ENCODE results near the gene FRMPD4.

Gene FRMPD4

GRCh38 chrX:12360986-12361598, 222.8 kb downstream of the FRMPD4 start:
- Mint-ChIP-seq H3K4me3 (no peak overlapping the region), H3K27ac (no peak overlapping the region), H3K4me1 (no peaks in the 10 kb centered on the region), H3K9me3 (no peaks in the 10 kb centered on the region), H3K27me3 (no peaks in the 10 kb centered on the region)
- ATAC-seq (no peak), DNase-seq (no peak)

- Mint-ChIP-seq H3K4me3 (no peak overlapping the region), H3K27me3 (no peaks in the 10 kb centered on the region), H3K27ac (no peak overlapping the region), H3K9me3 (no peaks in the 10 kb centered on the region), H3K4me1 (no peaks in the 10 kb centered on the region)
- ATAC-seq (no peak), DNase-seq (no peak)
Measured at GRCh38 chrX:12363216-12363615, 224.9 kb downstream of the FRMPD4 start.

GRCh38 chrX:12366440-12366839, 228.2 kb downstream of the FRMPD4 start:
- H3K27ac Mint-ChIP-seq, result no peak overlapping the region
- no peaks in the 10 kb centered on the region for H3K27me3 Mint-ChIP-seq
- H3K4me3 Mint-ChIP-seq, result no peak overlapping the region
- no peaks in the 10 kb centered on the region for H3K9me3 Mint-ChIP-seq
- DNase-seq, result no peak
- ATAC-seq, result no peak
- no peaks in the 10 kb centered on the region for H3K4me1 Mint-ChIP-seq

- H3K4me3 Mint-ChIP-seq, result no peak overlapping the region
- H3K4me1 Mint-ChIP-seq, result no peaks in the 10 kb centered on the region
- no peaks in the 10 kb centered on the region for H3K27me3 Mint-ChIP-seq
Measured at GRCh38 chrX:12367254-12367653, 229.0 kb downstream of the FRMPD4 start.

GRCh38 chrX:12370497-12370986, 232.3 kb downstream of the FRMPD4 start:
- ATAC-seq (no peak), DNase-seq (no peak)
- Mint-ChIP-seq H3K4me3 (no peak overlapping the region), H3K4me1 (no peaks in the 10 kb centered on the region), H3K27ac (no peak overlapping the region), H3K27me3 (no peaks in the 10 kb centered on the region), H3K9me3 (no peaks in the 10 kb centered on the region)

More at GRCh38 chrX:12367254-12367653, 229.0 kb downstream of the FRMPD4 start:
- DNase-seq, result no peak
- H3K9me3 Mint-ChIP-seq, result no peaks in the 10 kb centered on the region
- no peak overlapping the region for H3K27ac Mint-ChIP-seq
- no peak for ATAC-seq

- ATAC-seq (no peak), DNase-seq (no peak)
- Mint-ChIP-seq H3K4me1 (no peaks in the 10 kb centered on the region), H3K27ac (no peak overlapping the region), H3K4me3 (no peak overlapping the region), H3K27me3 (no peaks in the 10 kb centered on the region), H3K9me3 (no peaks in the 10 kb centered on the region)
Measured at GRCh38 chrX:12372111-12372510, 233.8 kb downstream of the FRMPD4 start.

GRCh38 chrX:12374286-12374685, 236.0 kb downstream of the FRMPD4 start:
- no peak overlapping the region for H3K4me3 Mint-ChIP-seq
- no peaks in the 10 kb centered on the region for H3K4me1 Mint-ChIP-seq
- ATAC-seq (no peak), DNase-seq (no peak)
- no peak overlapping the region for H3K27ac Mint-ChIP-seq
- H3K27me3 Mint-ChIP-seq, result no peaks in the 10 kb centered on the region
- no peaks in the 10 kb centered on the region for H3K9me3 Mint-ChIP-seq

DNA sequence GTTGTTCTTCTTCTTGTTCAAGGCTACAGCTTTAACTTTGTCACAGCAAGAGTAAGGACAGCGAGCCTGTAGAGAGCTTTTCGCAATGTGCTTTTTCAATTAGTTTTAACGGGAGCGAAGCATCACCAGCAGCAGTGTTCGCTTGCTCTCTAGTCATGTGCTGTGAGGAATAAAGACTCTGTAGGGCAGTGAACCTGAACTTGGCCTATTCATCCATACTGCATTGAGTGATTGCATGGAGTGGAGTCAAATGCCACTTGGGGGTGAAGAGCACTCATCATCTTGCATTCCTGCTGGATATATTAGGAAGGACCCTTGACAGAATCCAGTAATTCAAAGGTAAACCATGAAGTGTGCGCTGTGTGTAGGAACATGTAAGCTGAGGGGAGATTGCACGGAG, 240.0 kb downstream of the FRMPD4 start:
- H3K27ac Mint-ChIP-seq, result peak overlapping the region in 1 of 2 donors; percentile 82
- DNase-seq (no peak), ATAC-seq (no peak)
- H3K9me3 Mint-ChIP-seq, result no peaks in the 10 kb centered on the region
- no peaks in the 10 kb centered on the region for H3K4me1 Mint-ChIP-seq
- H3K4me3 Mint-ChIP-seq, result no peak overlapping the region
- H3K27me3 Mint-ChIP-seq, result no peaks in the 10 kb centered on the region

DNA sequence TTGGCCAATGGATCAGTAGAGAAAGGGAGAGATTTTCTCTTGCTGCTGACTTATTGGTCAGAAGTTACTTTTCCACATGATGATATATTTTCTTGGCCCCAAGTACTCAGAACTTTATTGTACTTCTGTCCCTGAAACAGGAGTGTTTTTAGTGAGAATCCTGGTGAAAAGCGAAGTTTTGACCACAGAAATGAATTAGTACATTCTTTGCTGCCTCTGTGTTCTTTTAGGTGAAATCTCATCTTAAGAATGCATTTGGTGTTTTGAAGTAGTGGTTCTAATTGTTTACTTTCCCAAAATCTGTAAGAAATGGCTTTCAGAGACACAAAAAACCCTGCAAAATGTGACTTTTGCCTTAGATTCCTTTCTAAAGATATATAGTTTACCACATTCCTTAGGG, 240.4 kb downstream of the FRMPD4 start:
- ATAC-seq, result no peak
- Mint-ChIP-seq H3K4me3 (no peak overlapping the region), H3K4me1 (no peaks in the 10 kb centered on the region), H3K27me3 (no peaks in the 10 kb centered on the region), H3K9me3 (no peaks in the 10 kb centered on the region), H3K27ac (no peak overlapping the region)
- DNase-seq, result no peak

GRCh38 chrX:12379671-12380070, 241.4 kb downstream of the FRMPD4 start:
- DNase-seq, result no peak
- ATAC-seq, result no peak
- Mint-ChIP-seq H3K4me1 (no peaks in the 10 kb centered on the region), H3K27me3 (no peaks in the 10 kb centered on the region), H3K4me3 (no peak overlapping the region), H3K27ac (no peak overlapping the region), H3K9me3 (no peaks in the 10 kb centered on the region)

DNA sequence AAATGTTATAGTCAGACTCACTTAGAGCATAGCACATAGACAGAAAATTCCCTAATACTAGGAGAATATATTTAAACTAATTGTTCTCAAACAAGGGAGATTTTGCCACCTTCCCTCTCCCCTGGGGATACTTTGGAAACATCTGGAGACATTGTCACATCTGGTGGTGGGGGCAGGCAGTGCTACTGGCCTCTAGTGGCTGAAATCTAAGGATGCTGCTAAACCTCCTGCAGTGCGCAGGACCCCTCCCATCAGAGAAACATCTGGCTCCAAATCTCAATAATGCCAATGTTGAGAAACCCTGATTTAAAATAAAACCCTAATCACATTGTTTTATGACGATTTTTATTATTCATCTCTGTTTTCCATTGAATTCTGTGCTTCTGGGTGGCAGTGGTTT, 244.9 kb downstream of the FRMPD4 start:
- Mint-ChIP-seq H3K4me3 (no peak overlapping the region), H3K27me3 (no peaks in the 10 kb centered on the region), H3K27ac (no peak overlapping the region), H3K4me1 (no peaks in the 10 kb centered on the region), H3K9me3 (no peaks in the 10 kb centered on the region)
- DNase-seq (no peak), ATAC-seq (no peak)

GRCh38 chrX:12390301-12390700, 252.0 kb downstream of the FRMPD4 start:
- H3K4me3 Mint-ChIP-seq, result no peak overlapping the region
- H3K27ac Mint-ChIP-seq, result no peak overlapping the region
- DNase-seq, result no peak
- no peaks in the 10 kb centered on the region for H3K27me3 Mint-ChIP-seq
- H3K4me1 Mint-ChIP-seq, result no peaks in the 10 kb centered on the region
- no peak for ATAC-seq
- no peaks in the 10 kb centered on the region for H3K9me3 Mint-ChIP-seq

DNA sequence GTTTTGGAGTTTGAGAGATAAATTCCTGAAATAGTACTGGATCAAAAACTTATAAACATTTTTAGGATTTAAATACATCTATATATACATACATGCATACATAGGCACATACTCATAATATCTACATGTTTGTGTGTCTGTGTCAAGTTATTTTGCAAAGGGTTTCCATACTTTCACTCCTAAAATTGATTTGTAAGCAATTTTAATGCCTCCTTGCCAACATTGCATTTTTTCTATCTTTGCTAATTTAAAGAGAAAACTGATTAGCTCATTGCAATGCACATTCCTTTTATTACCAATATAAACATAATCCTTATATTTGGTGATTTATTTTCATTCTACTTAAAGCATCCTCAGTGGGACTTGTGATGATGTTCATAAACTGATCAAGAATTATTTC, 258.3 kb downstream of the FRMPD4 start:
- H3K4me3 Mint-ChIP-seq, result no peak overlapping the region
- H3K27ac Mint-ChIP-seq, result no peak overlapping the region
- no peaks in the 10 kb centered on the region for H3K27me3 Mint-ChIP-seq

GRCh38 chrX:12400218-12400617, 261.9 kb downstream of the FRMPD4 start:
- Mint-ChIP-seq H3K9me3 (no peaks in the 10 kb centered on the region), H3K27me3 (no peaks in the 10 kb centered on the region), H3K27ac (no peak overlapping the region), H3K4me3 (no peak overlapping the region), H3K4me1 (no peaks in the 10 kb centered on the region)
- no peak for ATAC-seq
- no peak for DNase-seq

More for the DNA sequence above, 258.3 kb downstream of the FRMPD4 start:
- ATAC-seq, result no peak
- H3K9me3 Mint-ChIP-seq, result no peaks in the 10 kb centered on the region
- no peak for DNase-seq
- no peaks in the 10 kb centered on the region for H3K4me1 Mint-ChIP-seq

DNA sequence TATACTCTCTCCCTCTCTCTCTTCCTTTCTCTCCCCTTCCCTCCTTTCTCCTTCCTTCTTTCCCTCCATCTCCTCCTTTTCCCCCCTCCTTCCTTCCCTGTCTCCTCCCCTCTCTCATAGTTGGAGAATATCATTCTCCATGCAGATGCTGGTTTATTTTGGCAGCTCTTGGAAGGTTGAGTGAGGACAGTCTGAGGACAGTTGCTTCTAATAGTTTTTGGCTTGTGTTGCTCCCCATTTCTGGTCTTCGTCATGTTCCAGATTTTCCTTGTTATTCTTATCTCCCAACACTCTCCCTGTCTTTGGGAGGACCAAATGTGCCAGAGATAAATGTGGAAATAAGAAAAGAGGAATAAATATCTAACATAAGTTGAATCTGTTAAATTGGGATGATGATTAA, 263.0 kb downstream of the FRMPD4 start:
- Mint-ChIP-seq H3K27me3 (no peaks in the 10 kb centered on the region), H3K4me3 (no peak overlapping the region), H3K9me3 (no peaks in the 10 kb centered on the region), H3K4me1 (no peaks in the 10 kb centered on the region), H3K27ac (no peak overlapping the region)
- ATAC-seq (no peak), DNase-seq (no peak)

DNA sequence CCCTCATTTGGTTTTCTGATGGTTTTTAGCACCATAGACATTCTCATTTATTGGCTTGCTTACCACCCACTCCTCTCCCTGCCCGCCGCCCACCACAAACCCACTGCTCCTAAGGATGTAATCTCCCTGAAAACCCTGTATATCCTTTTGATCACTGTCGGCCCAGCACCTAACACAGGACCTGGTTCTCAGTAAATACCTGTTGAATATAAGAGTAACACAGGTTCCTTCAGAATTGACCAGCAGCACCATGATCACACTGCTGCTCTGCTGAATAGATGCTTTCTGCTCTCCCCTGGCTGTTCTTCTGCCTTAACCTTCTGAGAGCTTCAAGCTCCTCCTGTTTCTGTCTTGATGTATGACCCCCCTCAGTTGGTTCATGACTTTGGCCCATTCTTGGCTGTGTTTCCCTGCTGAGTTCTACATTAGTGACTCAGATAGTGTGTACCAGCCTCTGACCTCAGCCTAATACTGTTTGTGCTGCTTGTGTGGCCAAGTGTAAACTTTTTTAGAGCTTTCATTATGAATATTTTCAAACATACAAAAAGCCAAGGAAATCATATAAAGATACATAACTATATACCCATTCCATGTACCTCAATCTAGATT, 265.3 kb downstream of the FRMPD4 start:
- ATAC-seq (no peak), DNase-seq (no peak)
- Mint-ChIP-seq H3K27me3 (no peaks in the 10 kb centered on the region), H3K9me3 (no peaks in the 10 kb centered on the region), H3K4me1 (no peaks in the 10 kb centered on the region), H3K27ac (no peak overlapping the region), H3K4me3 (no peak overlapping the region)

- ATAC-seq, result no peak
- no peak for DNase-seq
- no peaks in the 10 kb centered on the region for H3K27me3 Mint-ChIP-seq
- H3K4me1 Mint-ChIP-seq, result no peaks in the 10 kb centered on the region
- H3K9me3 Mint-ChIP-seq, result no peaks in the 10 kb centered on the region
- no peak overlapping the region for H3K4me3 Mint-ChIP-seq
- no peak overlapping the region for H3K27ac Mint-ChIP-seq
Measured at GRCh38 chrX:12405306-12405705, 267.0 kb downstream of the FRMPD4 start.
